Stimulated activated CD4-positive, alpha-beta T cell treated with anti-CD3 and anti-CD28 coated beads, Interleukin-2, amount 100 ng/mL, for 48 hours (primary cell): ENCODE results near the gene SYT9.

Experiments
- DNase-seq, 2 donors: peaks; one replicate each; pipeline ENCODE4 v3.0.0-alpha.2; 2020

Gene SYT9

DNA sequence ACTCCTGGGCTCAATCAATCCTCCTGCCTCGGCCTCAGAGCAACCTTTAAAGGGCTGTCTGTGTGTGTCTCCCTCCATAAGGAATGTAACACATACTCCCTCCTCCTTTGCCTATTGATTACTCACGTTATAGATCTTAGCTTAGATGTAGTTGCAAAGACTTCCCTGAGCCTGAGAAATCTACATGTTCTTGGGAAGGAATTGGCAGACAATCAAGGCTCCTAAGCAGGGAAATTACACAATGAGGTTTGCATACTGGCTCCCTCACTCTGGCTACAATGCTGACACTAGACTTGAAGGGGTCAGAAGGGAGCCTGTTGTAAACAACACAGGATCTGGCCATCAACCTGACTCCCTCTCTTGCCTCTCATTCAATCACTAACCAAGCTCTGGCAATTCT lies 228.4 kb downstream of the SYT9 start:
- DNase-seq, result no peak

DNA sequence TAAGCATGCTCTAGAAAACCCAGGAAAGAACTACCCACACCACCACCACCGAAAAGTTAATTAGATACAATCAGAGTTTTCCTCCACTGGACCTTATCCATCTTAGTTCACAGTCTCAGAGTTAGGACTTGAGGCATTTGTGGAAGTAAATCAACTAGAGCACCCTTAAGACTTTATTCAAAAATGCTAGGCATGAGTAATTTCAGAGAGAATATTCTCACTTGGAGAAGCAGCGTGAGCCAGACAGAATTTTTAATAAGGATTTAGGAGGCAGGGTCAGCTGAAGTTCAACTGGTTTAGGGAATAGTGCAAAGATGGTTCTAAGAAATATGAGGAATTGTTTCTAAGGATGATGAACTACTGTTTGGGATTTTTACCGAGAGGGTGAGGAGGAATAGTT lies 232.4 kb downstream of the SYT9 start:
- DNase-seq, result no peak

DNA sequence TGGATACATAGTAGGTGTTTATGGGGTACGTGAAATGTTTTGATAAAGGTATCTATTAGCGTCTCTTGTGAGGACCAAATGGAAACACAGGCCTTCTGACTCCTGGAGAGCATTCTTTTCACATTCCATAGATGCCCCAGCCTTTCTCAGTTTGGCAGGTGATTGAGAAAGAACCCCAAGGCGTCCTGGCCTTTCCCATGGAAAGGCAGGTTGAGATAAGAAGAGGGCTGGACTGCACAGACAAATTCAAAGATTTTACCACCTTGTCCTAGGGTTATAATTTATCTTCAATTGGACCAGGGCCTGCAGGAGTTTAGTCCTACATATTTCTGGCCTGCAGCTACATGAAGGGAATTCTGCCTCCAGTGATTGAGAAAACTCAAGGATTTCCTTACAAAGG lies 232.9 kb downstream of the SYT9 start:
- DNase-seq, result no peak

DNA sequence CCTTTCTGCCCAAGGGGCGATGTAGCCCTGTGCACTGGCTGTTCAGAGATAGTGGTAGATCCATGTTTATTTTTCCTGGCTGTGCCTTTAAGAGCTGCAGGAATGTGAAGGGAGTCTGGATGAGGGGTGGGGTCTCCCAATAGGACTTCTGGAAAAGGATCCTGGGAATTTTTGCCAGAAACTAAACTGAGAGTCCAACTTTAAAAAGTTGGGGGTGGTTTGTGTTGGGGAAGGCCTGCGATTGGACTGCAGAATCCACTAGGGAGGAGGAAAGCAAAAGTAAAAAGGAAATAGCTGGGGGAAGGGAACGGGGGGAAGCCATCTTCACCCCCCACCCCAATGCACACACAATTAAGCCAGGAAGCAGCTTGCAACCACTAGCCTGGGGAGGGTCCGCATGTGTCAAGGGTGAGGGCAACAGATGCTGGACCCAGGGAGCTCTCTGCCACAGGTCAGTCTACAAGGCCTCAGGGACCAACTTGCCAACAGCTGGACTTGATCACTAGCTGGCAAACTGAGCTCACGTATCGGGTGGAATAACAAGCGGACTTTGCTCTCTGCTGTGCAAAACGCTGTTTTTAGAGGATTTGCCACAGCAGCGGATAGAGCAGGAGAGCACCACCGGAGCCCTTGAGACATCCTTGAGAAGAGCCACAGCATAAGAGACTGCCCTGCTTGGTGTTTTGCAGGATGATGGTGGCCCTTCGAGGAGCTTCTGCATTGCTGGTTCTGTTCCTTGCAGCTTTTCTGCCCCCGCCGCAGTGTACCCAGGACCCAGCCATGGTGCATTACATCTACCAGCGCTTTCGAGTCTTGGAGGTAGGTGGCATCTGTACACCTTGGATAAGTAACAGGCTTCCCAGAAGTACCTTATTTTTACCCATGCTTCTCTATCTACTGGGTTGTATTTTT lies 233.7 kb downstream of the SYT9 start, which contains the start of gene OLFML1:
Gene OLFML1 (plus strand): TSS at position 321 of the 912 bp plus-strand sequence. CDS start 370 bp downstream, at position 691.
- DNase-seq, result no peak

DNA sequence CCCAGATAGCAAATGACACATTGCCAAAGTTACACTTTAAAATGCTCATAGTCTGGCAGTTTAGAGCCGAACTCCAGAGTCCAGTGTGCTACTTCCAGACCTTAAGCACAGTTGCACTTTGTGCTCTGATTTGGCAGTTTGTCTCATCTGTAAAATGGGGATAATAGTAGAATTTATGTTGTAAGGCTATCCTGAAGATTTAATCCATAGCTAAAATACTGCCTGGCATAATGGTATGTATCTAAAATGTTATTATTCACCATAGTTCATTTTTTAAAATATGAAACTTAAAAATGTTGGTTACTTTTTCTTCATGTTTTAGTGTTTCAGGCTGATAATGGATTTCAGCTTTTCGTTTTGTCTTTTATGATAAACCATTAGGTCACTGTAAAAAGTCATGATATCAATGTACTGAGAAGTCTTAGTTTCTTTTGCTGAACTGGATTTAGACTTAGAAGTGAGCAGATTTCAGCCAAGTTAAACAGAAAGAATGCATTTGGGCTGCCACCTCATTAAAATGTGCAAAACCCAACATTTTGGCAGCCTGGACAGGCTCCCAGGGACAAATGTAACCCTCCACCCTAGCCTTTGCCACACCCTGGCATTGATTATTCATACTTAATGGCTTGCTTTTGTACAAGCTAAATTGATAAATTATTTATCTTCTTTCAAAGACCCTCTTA lies 234.5 kb downstream of the SYT9 start:
- no peak for DNase-seq

DNA sequence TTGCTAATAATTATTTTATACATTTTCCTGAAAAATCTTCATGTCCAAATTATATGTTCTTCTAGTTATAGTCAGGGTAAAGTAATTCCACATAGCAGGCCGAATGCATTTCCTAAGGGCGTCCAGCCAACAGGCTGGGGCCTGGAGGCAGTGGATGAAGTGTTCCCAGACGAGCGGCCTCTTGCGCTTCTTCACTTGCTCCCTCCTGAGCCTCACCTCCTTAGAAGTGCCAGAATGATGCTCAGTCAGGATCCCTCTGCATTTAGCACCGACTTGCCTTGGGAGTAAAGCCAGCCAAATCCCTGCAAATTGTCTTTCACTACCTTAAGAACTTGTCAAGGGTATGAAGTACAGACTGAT lies 235.1 kb downstream of the SYT9 start:
- no peak for DNase-seq

DNA sequence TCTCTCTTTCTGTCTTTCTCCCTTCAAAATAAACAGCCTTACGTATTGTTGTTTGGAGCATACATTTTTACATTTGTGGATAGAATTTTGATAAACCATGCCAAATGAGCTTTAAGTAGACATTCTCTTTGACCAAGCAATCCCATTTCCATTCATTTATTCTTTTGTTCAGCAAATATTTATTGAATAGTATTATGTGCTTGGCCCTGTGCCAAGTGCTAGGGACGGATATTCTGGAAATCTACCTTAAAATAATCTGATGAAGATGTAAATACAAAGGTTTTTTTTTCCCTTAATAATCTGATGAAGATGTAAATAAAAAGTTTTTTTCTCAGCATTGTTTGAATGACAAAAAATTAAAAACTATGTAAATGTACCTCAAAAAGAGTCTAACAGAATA lies 235.7 kb downstream of the SYT9 start:
- no peak for DNase-seq

DNA sequence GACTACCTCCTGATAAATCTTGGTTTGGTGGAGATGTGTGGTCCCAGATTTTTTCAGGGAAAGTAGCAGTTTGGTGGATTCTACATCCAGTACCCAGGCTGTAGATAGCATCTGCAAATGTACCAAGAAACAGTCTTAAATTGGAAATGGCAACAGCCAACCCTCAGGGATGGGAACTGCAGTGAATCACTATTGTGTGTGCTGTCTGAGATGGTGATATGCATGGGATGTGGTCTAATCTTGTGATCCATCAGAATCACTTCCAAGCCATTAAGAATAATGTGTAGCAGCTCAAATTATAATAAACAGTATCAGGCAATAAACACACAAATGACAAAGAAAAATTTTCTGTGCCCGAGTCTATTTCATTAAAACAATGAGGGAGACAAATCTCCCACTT lies 237.0 kb downstream of the SYT9 start:
- no peak for DNase-seq

DNA sequence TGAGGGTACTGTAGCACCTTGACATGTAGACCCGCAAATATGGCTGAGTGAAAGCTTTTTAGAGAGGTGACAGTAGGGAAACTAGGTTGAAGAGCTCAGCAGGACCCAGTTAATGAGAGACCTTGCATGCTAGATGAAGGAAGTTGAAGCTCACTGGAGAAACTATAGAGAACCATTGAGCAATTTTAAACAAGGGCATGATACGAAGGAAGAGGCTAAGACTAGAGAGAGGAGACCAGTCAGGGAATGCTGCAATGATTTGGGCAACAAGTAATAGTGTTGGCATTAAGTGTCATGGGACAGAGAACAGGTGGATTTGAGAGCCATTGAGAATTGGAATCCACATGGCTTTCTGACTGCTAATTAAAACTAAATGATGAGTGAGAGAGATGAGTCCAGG lies 237.7 kb downstream of the SYT9 start:
- no peak for DNase-seq

DNA sequence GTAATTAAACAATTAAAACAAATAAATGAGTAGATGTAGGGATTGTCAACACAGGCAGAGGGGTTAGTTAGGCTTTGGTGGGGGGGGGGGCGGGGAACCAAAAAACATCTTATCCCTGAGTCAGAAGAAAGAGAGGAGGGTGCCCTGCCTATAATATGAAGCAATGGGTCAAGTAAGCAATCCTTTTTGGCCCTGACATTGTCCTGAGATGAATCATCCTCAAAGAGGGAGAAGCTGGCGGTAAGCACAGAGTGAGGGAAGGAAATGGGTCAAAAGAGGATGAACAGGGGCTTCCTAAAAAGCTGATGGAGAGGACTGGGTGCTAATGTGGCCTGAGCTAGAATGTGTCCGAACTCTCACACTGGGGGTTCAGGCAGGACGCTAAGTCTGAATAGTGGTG lies 238.3 kb downstream of the SYT9 start:
- DNase-seq, result no peak

DNA sequence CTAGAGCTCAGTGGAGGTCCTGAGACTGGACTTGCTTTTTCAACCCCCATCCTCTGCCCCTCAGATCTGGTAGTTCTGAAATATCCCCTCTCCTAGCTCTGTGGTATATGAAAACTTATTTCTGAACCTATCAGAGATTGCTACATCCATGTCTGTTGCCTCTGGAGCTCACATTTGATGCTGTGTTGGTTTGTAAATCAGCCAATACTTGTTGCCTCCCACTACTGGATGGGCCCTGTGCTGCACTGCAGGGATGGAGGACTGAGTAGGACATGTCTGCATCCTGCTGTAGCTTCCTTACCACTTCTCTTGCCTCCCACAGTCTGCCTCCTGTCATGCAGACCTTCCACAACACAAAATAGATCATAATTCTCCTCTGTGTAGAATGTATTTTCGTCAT lies 238.8 kb downstream of the SYT9 start:
- DNase-seq, result no peak

DNA sequence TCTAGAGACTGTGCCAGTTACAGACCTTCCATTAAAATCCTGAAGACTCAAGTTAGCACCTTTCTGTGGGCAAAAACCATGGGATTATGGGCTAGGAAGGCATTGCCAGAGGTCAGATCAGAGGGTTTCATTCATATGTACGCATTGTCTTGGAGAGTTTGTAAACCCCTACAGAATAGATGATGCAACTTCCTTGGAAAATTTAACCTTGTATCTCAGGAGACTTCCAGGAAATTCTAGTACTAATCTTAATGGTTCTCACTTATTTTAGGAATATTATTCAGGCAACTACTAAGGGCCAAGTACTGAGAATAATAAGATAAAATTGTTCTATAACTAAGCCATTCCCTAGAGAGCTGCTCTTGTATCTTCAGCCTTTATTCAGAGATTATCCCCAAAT lies 240.5 kb downstream of the SYT9 start:
- no peak for DNase-seq

DNA sequence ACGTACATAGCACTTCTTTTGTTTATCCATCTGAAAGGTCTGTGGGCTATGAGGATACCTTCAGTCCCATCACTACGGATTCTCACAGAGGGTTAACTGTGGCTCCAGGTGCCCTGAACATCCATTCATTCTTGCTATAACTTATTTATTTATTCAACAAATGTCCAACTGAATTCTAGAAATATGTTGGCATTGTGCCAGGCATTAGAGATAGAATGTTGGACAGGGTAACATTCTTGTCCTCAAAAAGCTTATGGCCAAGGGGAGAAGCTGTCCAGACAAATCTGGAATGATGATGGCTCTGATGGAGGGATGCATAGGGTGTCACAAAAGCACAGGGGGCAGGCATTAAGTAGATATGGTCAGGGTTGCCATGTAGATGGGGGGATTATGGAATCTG lies 242.0 kb downstream of the SYT9 start:
- no peak for DNase-seq

DNA sequence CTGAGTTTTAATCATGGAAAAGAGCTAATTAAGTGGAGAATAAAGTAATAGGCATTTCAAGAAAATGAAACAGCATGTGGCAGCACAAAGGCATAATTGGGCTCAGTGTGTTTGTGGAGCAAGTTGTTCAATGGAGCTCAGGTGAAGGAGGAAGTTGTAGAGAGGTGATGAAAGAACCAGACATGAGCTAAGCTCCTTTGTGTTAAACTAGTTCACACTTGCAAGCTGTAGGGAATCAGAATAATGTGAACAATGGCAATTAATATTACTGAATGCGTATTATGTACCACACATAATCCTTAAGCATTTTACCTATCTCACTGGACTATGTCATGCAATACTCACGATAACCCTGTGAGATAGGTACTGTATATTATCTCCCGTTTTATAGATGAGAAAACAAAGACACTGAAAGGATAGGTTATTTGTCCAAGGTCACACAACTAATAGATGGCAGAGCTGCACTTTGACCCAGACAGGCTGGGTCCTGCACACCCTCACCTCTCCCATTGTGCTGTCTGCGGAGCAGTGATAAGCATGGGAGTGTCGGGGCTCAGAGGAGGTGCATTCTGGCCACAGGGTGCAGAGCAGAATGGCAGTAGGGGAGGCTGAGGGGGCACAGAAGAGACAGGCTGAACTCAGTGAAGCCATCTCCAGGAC lies 242.5 kb downstream of the SYT9 start:
- no peak for DNase-seq

DNA sequence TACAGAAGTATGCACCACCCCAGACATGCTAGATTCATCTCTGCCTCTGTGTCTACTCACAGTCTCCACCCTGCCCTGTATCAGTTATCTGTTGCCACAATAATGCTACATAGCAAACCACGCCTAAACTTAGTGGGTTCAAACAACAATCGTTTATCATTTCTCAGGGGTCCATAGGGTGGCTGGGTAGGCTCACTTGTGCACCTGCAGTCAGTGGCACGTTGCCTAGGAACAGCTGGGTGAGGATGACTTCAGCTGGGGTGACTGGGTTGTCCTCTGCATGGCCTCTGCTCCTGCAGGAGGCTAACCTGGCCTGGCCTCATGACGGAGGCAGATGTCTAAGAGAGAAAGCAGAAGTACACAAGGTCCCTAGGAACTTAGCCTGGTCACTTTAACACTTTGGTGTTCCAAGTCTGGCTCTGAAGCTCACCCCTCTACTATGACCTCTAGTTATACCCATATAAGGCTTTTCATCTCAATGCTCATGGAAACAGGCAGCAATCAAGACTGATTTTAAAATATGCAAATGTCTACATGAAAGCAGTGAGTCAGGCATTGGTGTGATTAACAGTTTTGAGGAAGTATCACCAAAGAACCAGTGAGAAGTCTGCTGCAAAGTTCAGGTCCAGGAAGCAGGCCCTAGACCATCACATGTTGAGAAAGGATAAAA lies 244.3 kb downstream of the SYT9 start:
- DNase-seq, result no peak

DNA sequence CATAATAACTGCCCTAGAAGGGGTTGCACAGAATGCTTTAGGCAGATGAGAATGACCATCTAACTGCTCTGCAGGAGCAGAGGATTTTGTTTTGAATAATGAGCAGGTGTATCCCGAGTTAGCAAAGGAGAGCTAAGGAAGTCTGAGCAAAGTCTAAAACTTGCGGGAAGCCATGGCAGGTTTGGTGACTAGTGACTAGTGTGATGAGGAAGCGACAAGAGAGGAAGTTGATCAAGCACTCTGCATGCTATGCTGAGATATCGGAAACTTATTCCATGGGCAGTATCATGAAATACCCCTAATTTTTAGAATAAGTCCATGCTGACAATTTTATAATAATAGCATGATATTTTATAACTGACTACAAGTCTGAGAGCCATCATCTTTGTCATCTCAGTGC lies 246.5 kb downstream of the SYT9 start:
- no peak for DNase-seq

DNA sequence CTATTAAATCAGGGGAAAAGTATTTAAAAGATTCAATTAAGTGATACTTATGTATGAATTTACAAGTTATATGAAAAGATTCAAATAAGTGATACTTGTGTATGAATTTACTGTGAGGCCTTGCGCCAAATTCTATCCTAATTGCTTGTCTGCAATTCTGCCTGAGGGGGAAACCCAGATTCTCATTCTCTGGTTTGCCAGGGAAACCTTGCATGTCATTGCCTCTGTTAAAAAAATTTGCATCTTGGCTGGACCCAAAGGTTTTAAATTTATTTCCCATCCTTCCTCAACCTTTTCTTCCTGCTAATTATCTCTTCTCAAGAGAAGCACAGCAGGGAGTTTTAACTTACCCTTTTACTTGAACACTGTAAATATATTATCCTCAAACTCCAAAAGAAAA lies 247.4 kb downstream of the SYT9 start:
- DNase-seq, result no peak

DNA sequence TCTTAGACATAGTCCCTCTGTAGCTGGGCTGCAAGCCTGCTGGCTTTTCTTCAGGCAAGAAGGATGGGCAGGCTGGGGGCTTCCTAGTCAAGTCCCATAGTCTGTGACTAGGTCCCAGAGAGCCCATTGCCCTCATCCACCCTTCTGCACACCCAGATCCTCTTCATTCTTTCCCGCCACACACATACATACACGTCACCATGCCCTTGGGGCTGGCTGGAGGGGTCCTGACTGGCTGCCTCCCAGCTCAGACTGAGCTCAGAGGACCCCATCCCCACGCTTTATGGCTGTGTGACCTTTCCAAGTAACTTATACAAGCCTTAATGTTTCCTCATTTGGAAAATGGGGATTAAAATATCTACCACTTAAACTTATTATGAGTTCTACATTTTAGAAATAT lies 248.5 kb downstream of the SYT9 start:
- no peak for DNase-seq

DNA sequence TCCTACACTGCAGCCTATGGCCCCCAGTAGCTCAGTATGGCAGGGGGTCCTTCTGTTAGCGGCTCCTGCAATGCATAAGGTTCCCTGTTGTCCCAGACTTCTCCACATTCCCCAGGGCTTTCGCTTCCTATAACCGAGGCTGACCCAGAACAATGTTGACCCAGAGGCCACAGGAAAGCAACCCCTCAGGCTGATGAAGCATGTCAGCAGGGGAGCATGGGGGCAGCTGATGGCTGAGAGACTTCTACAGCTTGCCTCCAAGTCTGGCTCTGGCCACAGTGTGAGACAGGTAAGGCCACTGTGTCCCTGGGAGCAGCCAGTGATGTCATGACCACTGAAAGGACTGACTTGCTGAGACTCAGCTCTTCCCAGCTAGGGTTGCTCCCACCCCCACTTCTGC lies 249.5 kb downstream of the SYT9 start:
- DNase-seq, result no peak

DNA sequence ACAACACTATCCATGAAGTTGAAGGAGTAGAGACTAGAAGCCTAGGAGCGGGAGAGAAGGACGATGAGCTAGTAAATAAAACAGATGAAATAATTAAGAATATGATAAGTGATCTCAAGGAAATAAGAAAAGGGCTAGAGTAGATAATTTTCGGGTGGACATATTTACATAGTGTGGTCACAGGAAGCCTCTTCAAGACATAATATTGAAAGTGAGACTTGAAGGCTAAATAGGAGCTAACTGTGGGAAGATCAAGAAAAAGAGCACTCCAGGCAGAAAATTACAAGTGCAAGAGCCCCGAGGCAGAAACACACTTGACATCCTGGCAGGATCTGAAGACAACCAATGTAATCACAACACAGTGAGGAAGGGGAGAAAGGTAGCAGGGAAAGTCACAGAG lies 250.2 kb downstream of the SYT9 start:
- DNase-seq, result no peak

DNA sequence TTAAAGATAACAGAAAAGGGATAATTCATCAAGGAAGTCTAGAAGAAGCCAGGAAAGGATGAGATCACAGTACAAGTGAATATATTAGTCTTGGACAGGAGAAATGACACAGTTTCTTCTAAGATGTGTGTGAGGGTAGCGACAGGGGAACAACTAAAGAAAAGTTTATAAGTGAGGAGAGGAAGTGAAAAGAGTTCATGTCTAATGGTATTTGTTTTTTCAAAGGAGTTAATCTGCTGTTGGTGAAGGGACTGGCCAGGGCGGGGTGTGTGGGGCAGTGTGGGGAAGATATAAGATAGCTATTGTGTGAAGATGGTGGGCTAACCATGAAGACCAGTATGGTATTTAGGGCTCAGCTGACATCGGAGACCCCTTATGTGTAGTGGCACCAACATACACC lies 254.5 kb downstream of the SYT9 start:
- no peak for DNase-seq

DNA sequence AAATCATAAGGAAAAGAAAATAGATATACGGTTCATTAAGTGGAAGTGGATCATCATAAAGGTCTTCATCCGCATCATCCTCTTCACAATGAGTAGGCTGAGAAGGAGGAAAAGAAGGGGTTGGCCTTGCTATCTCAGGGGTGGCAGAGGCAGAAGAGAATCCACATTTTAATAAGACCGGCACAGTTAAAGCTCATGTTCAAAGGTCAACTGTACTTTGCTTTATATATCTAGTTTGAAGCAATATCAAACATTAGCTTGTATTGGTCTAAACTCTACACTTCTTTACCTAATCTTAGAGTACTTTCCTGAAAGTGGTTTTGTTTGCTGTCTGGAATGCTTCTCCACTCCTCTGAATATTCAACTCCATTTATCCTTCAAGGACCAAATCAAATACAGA lies 256.4 kb downstream of the SYT9 start:
- no peak for DNase-seq

DNA sequence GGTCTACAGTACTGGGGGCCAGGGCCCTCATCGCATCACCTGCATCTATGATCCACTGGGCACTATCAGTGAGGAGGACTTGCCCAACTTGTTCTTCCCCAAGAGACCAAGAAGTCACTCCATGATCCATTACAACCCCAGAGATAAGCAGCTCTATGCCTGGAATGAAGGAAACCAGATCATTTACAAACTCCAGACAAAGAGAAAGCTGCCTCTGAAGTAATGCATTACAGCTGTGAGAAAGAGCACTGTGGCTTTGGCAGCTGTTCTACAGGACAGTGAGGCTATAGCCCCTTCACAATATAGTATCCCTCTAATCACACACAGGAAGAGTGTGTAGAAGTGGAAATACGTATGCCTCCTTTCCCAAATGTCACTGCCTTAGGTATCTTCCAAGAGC lies 258.3 kb downstream of the SYT9 start:
- DNase-seq, result no peak
